H1 (cell line): Measurements from ENCODE around the gene INSYN1. TPM values are rescaled to one million over a fixed set of nuclear protein-coding genes. Genes with fewer than 3 reads are reported as not detected.

Experiments
- CTCF ChIA-PET: fragments of 300-600 bp; sonication (Branson Sonifier 250); formaldehyde crosslinking; loops from one replicate; lab custom pipeline; 2021; ENCODE audit not compliant: partially characterized antibody; lab: Charles Lee
- POLR2A ChIA-PET: fragments of 300-600 bp; sonication (Branson Sonifier 250); formaldehyde crosslinking; loops from one replicate; lab custom pipeline; 2021; ENCODE audit warnings: inconsistent platforms; ENCODE audit not compliant: partially characterized antibody; lab: Charles Lee
- DNase-seq, 2 experiments: peaks; one replicate each; pipeline versions ENCODE4 v3.0.0 to v3.0.0-alpha.2; 2010 to 2022; ENCODE audit warnings: low spot score in 2 of 2, low read depth in 1 of 2, mixed read lengths in 1 of 2
- FAIRE-seq: peaks from 2 replicates; lab custom pipeline; 2011; peaks lifted over from hg19 to GRCh38; lab: Jason Lieb, UNC
- H2AFZ ChIP-seq: 2 replicates; pipeline ENCODE4 v1.8.1; 2012; ENCODE audit warnings: low read length, inconsistent platforms
- H2AK5ac ChIP-seq: 2 replicates; pipeline ENCODE4 v1.6.1; 2013; ENCODE audit warnings: low read depth, low read length
- H2BK120ac ChIP-seq: replicated peaks from 2 replicates; pipeline ENCODE3; 2013; ENCODE audit warnings: low read depth, low read length, inconsistent platforms
- H2BK12ac ChIP-seq: 2 replicates; pipeline ENCODE4 v1.6.1; 2013; ENCODE audit warnings: low read depth, low read length
- H2BK15ac ChIP-seq: 2 replicates; pipeline ENCODE4 v1.6.1; 2013; ENCODE audit warnings: low read length
- H2BK20ac ChIP-seq: 2 replicates; pipeline ENCODE4 v1.6.1; 2013; ENCODE audit warnings: low read length
- H2BK5ac ChIP-seq: 2 replicates; pipeline ENCODE4 v1.6.1; 2013; ENCODE audit warnings: low read depth, low read length
- H3K14ac ChIP-seq: 2 replicates; pipeline ENCODE4 v1.6.1; 2013; ENCODE audit warnings: inconsistent platforms; ENCODE audit not compliant: insufficient read length
- H3K18ac ChIP-seq: 2 replicates; pipeline ENCODE4 v1.6.1; 2013; ENCODE audit warnings: low read length; ENCODE audit errors: extremely low read depth
- H3K23ac ChIP-seq: 2 replicates; pipeline ENCODE4 v1.6.1; 2013; ENCODE audit warnings: inconsistent platforms; ENCODE audit not compliant: insufficient read length
- H3K23me2 ChIP-seq: 2 replicates; pipeline ENCODE4 v1.6.1; 2013; ENCODE audit warnings: low read depth, low read length
- H3K27ac ChIP-seq: 2 replicates; pipeline ENCODE4 v1.6.1; 2011; ENCODE audit warnings: low read depth, low read length, inconsistent platforms
- H3K27me3 ChIP-seq, 4 experiments: replicated peaks in 1 of 4; 1 replicate in 1 of 4; 2 replicates in 3 of 4; pipeline versions ENCODE4 v1.6.1 to v1.8.1; 2011 to 2013; ENCODE audit warnings: low read length in 3 of 4, mild to moderate bottlenecking in 3 of 4, inconsistent platforms in 2 of 4, mixed read lengths in 2 of 4, moderate library complexity in 1 of 4; ENCODE audit not compliant: control insufficient read depth in 3 of 4, insufficient read depth in 3 of 4; ENCODE audit errors: extremely low read depth in 1 of 4
- H3K36me3 ChIP-seq, 4 experiments: 2 replicates each; pipeline versions ENCODE4 v1.6.1 to v1.8.1; 2011 to 2013; ENCODE audit warnings: mild to moderate bottlenecking in 4 of 4, low read length in 3 of 4, moderate library complexity in 2 of 4, control low read depth in 1 of 4, inconsistent platforms in 1 of 4; ENCODE audit not compliant: insufficient read depth in 4 of 4, control insufficient read depth in 2 of 4
- H3K4ac ChIP-seq: replicated peaks from 2 replicates; pipeline ENCODE3; 2013; ENCODE audit warnings: low read length, low read depth, mixed read lengths, inconsistent platforms; ENCODE audit not compliant: insufficient read length
- H3K4me1 ChIP-seq, 4 experiments: replicated peaks in 1 of 4; 1 replicate in 1 of 4; 2 replicates in 3 of 4; pipeline versions ENCODE4 v1.6.1 to v1.8.1; 2011 to 2013; ENCODE audit warnings: low read length in 3 of 4, inconsistent platforms in 2 of 4, mixed read lengths in 1 of 4; ENCODE audit not compliant: insufficient read depth in 4 of 4, control insufficient read depth in 3 of 4
- H3K4me2 ChIP-seq, 2 experiments: 2 replicates each; pipeline versions ENCODE4 v1.6.1 to v1.8.1; 2011 to 2013; ENCODE audit warnings: low read depth in 2 of 2, low read length in 2 of 2, control low read depth in 1 of 2, inconsistent platforms in 1 of 2, mild to moderate bottlenecking in 1 of 2; ENCODE audit not compliant: insufficient read depth in 1 of 2
- H3K4me3 ChIP-seq, 4 experiments: fragments of 200-600, 300-600 bp in 1 of 4; sonication (generic), shearing (Covaris generic), sonication (Bioruptor Twin) in 1 of 4; 2 replicates each; pipeline versions ENCODE4 v1.5.1 to v1.8.1; 2011 to 2016; ENCODE audit warnings: low read length in 4 of 4, low read depth in 3 of 4, control low read depth in 2 of 4, inconsistent platforms in 2 of 4, mild to moderate bottlenecking in 2 of 4, mixed read lengths in 1 of 4, moderate library complexity in 1 of 4; ENCODE audit not compliant: insufficient read depth in 2 of 4; ENCODE audit errors: extremely low read depth in 1 of 4
- H3K56ac ChIP-seq: replicated peaks from 2 replicates; pipeline ENCODE3; 2013; ENCODE audit warnings: low read depth, mild to moderate bottlenecking, mixed read lengths, low read length, inconsistent platforms; ENCODE audit not compliant: insufficient read length
- H3K79me1 ChIP-seq: 2 replicates; pipeline ENCODE4 v1.6.1; 2013; ENCODE audit warnings: low read depth, low read length, control low read depth
- H3K79me2 ChIP-seq, 2 experiments: 2 replicates each; pipeline versions ENCODE4 v1.6.1 to v1.8.1; 2012 to 2013; ENCODE audit warnings: low read length in 2 of 2, mild to moderate bottlenecking in 2 of 2, inconsistent platforms in 1 of 2; ENCODE audit not compliant: insufficient read depth in 2 of 2, control insufficient read depth in 1 of 2
- H3K9ac ChIP-seq, 4 experiments: replicated peaks in 1 of 4; 1 replicate in 1 of 4; 2 replicates in 3 of 4; pipeline versions ENCODE4 v1.6.1 to v1.8.1; 2011 to 2013; ENCODE audit warnings: low read depth in 3 of 4, low read length in 3 of 4, control low read depth in 2 of 4, mild to moderate bottlenecking in 2 of 4, moderate library complexity in 2 of 4, inconsistent platforms in 1 of 4; ENCODE audit errors: extremely low read depth in 1 of 4
- H3K9me3 ChIP-seq, 2 experiments: 2 replicates each; pipeline versions ENCODE4 v1.6.1 to v1.8.1; 2012 to 2013; ENCODE audit warnings: mild to moderate bottlenecking in 2 of 2, moderate library complexity in 2 of 2, control low read depth in 1 of 2, inconsistent platforms in 1 of 2, low read depth in 1 of 2, low read length in 1 of 2, mixed read lengths in 1 of 2; ENCODE audit not compliant: insufficient read depth in 2 of 2
- H4K20me1 ChIP-seq, 2 experiments: replicated peaks in 1 of 2; 2 replicates each; pipeline versions ENCODE3 to v1.8.1; 2011 to 2013; ENCODE audit warnings: inconsistent platforms in 2 of 2, low read length in 2 of 2, mild to moderate bottlenecking in 1 of 2; ENCODE audit not compliant: insufficient read depth in 2 of 2, control insufficient read depth in 1 of 2
- H4K5ac ChIP-seq: 2 replicates; pipeline ENCODE4 v1.6.1; 2013; ENCODE audit warnings: low read length, low read depth, mixed read lengths, inconsistent platforms; ENCODE audit not compliant: insufficient read length
- H4K8ac ChIP-seq: 2 replicates; pipeline ENCODE4 v1.8.0; 2013; ENCODE audit warnings: mild to moderate bottlenecking, moderate library complexity, low read length, inconsistent platforms; ENCODE audit not compliant: insufficient read depth; ENCODE audit errors: extremely low read depth
- H4K91ac ChIP-seq: replicated peaks from 2 replicates; pipeline ENCODE3; 2013; ENCODE audit warnings: low read length, mixed read lengths, inconsistent platforms; ENCODE audit not compliant: insufficient read length
- ASH2L ChIP-seq: fragments of 200-600, 300-600 bp; sonication (generic); IDR thresholded peaks from one replicate; pipeline ENCODE4 v1.7.1; 2017; ENCODE audit warnings: low read length
- BRCA1 ChIP-seq: IDR thresholded peaks from 2 replicates; pipeline ENCODE4 v1.6.1; 2012; ENCODE audit warnings: low read depth, low read length, improper control_type of control experiment
- CHD1 ChIP-seq: IDR thresholded peaks from 2 replicates; pipeline ENCODE4 v1.6.1; 2012; ENCODE audit warnings: low read depth, low read length, improper control_type of control experiment
- SP2 ChIP-seq: IDR thresholded peaks from 2 replicates; pipeline ENCODE4 v1.6.1; 2012; ENCODE audit warnings: mild to moderate bottlenecking, low read length, inconsistent platforms
- WGBS, 2 experiments: shearing (Covaris generic) in 1 of 2; methylation state at CpG; one replicate each; pipeline versions ENCODE4 v1.1.6 to v1.1.7; 2013 to 2015; ENCODE audit warnings: low lambda C conversion rate in 2 of 2, mixed read lengths in 2 of 2, inconsistent platforms in 1 of 2, low coverage in 1 of 2, missing lambda C conversion rate in 1 of 2; ENCODE audit not compliant: insufficient replicate concordance in 2 of 2, insufficient coverage in 1 of 2, insufficient read length in 1 of 2; ENCODE audit errors: extremely low coverage in 1 of 2, missing lambda C conversion rate in 1 of 2; 5-methylcytosine and 5-hydroxymethylcytosine counted together
- polyA plus RNA-seq, 7 experiments: library from polyadenylated mRNA; depleted of rRNA in 3 of 7; stranded (reverse) in 5 of 7; unstranded in 2 of 7; fragments of >200 nt in 5 of 7; fragments of 200-250 nt in 2 of 7; gene quantifications; 1 replicate in 5 of 7; 2 replicates in 1 of 7; 4 replicates in 1 of 7; pipeline versions ENCODE4 v1.2.1 to v1.2.3, GENCODE V29; 2011 to 2013; ENCODE audit warnings: missing spikeins in 2 of 7, mixed read lengths in 2 of 7
- total RNA-seq: library from RNA; stranded (reverse); fragmentation: NEBNext Ultra II Directional; extraction: Animal tissue kit (Norgen Biotek cat#: 25700); gene quantifications from 2 replicates; pipeline ENCODE4 v1.2.1, GENCODE V29; 2021
- TF ChIP-seq, protein P1 (sequence below): IDR thresholded peaks from 2 replicates; pipeline ENCODE4 v1.6.1; 2012; ENCODE audit warnings: low read length, inconsistent platforms

INSYN1 gene
- total and polyA plus RNA-seq, 2 of the 8 experiments (the other 6 are each of a cell fraction or from before 2014, with no cell fraction given) = 7.2 to 10.2 TPM

DNA sequence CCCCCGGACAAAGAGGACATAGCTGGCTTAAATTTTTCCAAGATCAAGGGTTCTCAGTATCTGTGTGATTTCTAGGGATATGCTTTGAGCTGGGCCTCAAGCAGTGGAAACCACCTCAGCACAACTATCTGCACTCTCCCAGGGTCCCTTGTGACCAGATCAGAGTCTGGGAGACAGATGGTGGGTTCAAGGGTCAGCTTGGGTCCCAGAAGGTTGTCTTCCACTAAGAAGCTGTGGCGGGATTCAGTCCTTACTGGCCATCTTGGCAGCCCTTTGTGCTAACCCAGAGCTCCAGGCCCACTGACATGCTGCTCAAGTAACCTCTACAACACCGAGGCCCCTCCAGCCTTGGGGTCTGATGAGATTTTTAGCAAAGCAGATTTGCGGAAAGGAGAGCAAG is 2.7 kb downstream of the INSYN1 start:
- Histone ChIP-seq H3K4me1 (peaks cover 11 to 36% (median 21%) of the 10 kb centered on the region in 4 experiments), H2BK15ac (0 out of 2 replicates have a peak overlapping the region, but pooled peaks have one; percentile 61), H4K5ac (no peak overlapping the region), H4K8ac (no peak overlapping the region), H3K4ac (no peak overlapping the region), H4K20me1 (no peaks in the 10 kb centered on the region), H3K56ac (no peak overlapping the region), H4K91ac (no peak overlapping the region), H3K4me3 (no peak overlapping the region), H3K36me3 (no peaks in the 10 kb centered on the region), H3K79me2 (no peaks in the 10 kb centered on the region), H3K23ac (no peak overlapping the region), H3K79me1 (no peaks in the 10 kb centered on the region), H2BK5ac (no peak overlapping the region), H2AK5ac (0 out of 2 replicates have a peak overlapping the region, but pooled peaks have one; percentile 16), H2BK20ac (no peak overlapping the region), H3K9me3 (no peaks in the 10 kb centered on the region), H2BK12ac (peak overlapping the region; percentile 84; the same call in 1 of the 2 replicates), H3K27me3 (peaks cover 0 to 24% (median 13%) of the 10 kb centered on the region in 4 experiments; a peak in 5 of 7 replicates), H3K27ac (no peak overlapping the region), H2AFZ (no peak overlapping the region), H2BK120ac (no peak overlapping the region), H3K4me2 (no peak overlapping the region), H3K23me2 (peaks cover 16% of the 10 kb centered on the region; the same call in 1 of the 2 replicates), H3K14ac (no peak overlapping the region), H3K18ac (no peak overlapping the region), H3K9ac (no peak overlapping the region)
- ChIA-PET CTCF (interaction anchor here (0.7 to 9.4 kb wide), 12 partner anchors 10 to 717 kb away, joined by 3 to 45 read pairs (median 4); no protein-coding TSS in a partner anchor), POLR2A (interaction anchor here (1.4 to 1.7 kb wide), 2 partner anchors 29 to 118 kb away, joined by 3 to 6 read pairs; partner anchors contain the start of gene NPTN)
- no peak for FAIRE-seq
- TF ChIP-seq, protein P1, sequence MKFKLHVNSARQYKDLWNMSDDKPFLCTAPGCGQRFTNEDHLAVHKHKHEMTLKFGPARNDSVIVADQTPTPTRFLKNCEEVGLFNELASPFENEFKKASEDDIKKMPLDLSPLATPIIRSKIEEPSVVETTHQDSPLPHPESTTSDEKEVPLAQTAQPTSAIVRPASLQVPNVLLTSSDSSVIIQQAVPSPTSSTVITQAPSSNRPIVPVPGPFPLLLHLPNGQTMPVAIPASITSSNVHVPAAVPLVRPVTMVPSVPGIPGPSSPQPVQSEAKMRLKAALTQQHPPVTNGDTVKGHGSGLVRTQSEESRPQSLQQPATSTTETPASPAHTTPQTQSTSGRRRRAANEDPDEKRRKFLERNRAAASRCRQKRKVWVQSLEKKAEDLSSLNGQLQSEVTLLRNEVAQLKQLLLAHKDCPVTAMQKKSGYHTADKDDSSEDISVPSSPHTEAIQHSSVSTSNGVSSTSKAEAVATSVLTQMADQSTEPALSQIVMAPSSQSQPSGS = no peak
- TF ChIP-seq SP2 (no peak), CHD1 (no peak), BRCA1 (no peak), ASH2L (no peak)
- WGBS, 2 experiments = 88% methylated on average over 4 of the region's 4 CpGs; no CpG with 5 or more reads in 1 of the 2 experiments
- no peak for DNase-seq
